Spinal cord (tissue), 10 donors: Measurements from ENCODE around the gene ZNF521. TPM values are rescaled to one million over a fixed set of nuclear protein-coding genes. Genes with fewer than 3 reads are reported as not detected.

Source experiments
- DNase-seq, 6 donors: peaks; one replicate each; pipeline versions ENCODE4 v3.0.0 to v3.0.0-alpha.2; 2013 to 2015; ENCODE audit warnings: low spot score in 6 of 6, low read depth in 4 of 6
- H3K27ac ChIP-seq: one replicate; pipeline ENCODE4 v1.5.1; 2013; ENCODE audit warnings: low read depth, low read length, control low read depth
- H3K27me3 ChIP-seq: one replicate; pipeline ENCODE4 v1.6.1; 2013; ENCODE audit warnings: low read length; ENCODE audit not compliant: control insufficient read depth, insufficient read depth
- H3K36me3 ChIP-seq: one replicate; pipeline ENCODE4 v1.6.1; 2013; ENCODE audit warnings: low read length; ENCODE audit not compliant: control insufficient read depth, insufficient read depth
- H3K4me1 ChIP-seq: one replicate; pipeline ENCODE4 v1.6.1; 2013; ENCODE audit warnings: low read length; ENCODE audit not compliant: control insufficient read depth, insufficient read depth
- H3K4me3 ChIP-seq: one replicate; pipeline ENCODE4 v1.5.1; 2013; ENCODE audit warnings: low read depth, low read length, control low read depth
- H3K9me3 ChIP-seq: one replicate; pipeline ENCODE4 v1.6.1; 2013; ENCODE audit warnings: low read length; ENCODE audit not compliant: control insufficient read depth, insufficient read depth
- WGBS: methylation state at CpG from one replicate; pipeline ENCODE4 v1.1.5; 2013; ENCODE audit warnings: missing lambda C conversion rate; ENCODE audit not compliant: insufficient coverage; 5-methylcytosine and 5-hydroxymethylcytosine counted together
- polyA plus RNA-seq, 2 donors: library from polyadenylated mRNA; unstranded; fragments of 120-200 nt; gene quantifications; one replicate each; pipeline ENCODE4 v1.2.1, GENCODE V29; 2013; ENCODE audit not compliant: insufficient read length in 2 of 2
- total RNA-seq, 2 donors: library from RNA; depleted of rRNA in 1 of 2; stranded (reverse); fragments of 120-200 nt in 1 of 2; fragments of >200 nt in 1 of 2; gene quantifications; one replicate each; pipeline versions ENCODE4 v1.2.3 to v1.2.4, GENCODE V29; 2013 to 2014
- donor health status: healthy.

Gene ZNF521
- total and polyA plus RNA-seq, 4 donors: 54.8 to 64.4 (median 62.1) TPM

- no peak for DNase-seq
- Histone ChIP-seq H3K4me3 (no peak overlapping the region), H3K9me3 (no peaks in the 10 kb centered on the region), H3K27me3 (no peaks in the 10 kb centered on the region), H3K4me1 (no peaks in the 10 kb centered on the region), H3K36me3 (no peaks in the 10 kb centered on the region), H3K27ac (no peak overlapping the region)
- WGBS: 50% methylated on average over 1 of the region's 2 CpGs
These were observed 10.1 kb downstream of the ZNF521 start for GRCh38 chr18:25341831-25342230.

GRCh38 chr18:25340762-25341161 is 11.2 kb downstream of the ZNF521 start:
- Histone ChIP-seq H3K4me1 (no peaks in the 10 kb centered on the region), H3K27me3 (no peaks in the 10 kb centered on the region), H3K4me3 (no peak overlapping the region), H3K36me3 (no peaks in the 10 kb centered on the region), H3K27ac (no peak overlapping the region), H3K9me3 (no peaks in the 10 kb centered on the region)
- WGBS: 91% methylated on average over 1 of the region's 3 CpGs
- no peak for DNase-seq

GRCh38 chr18:25335676-25336075 is 16.3 kb downstream of the ZNF521 start:
- Histone ChIP-seq H3K36me3 (no peaks in the 10 kb centered on the region), H3K9me3 (no peaks in the 10 kb centered on the region), H3K4me1 (no peaks in the 10 kb centered on the region), H3K4me3 (no peak overlapping the region), H3K27ac (no peak overlapping the region), H3K27me3 (no peaks in the 10 kb centered on the region)
- no peak for DNase-seq
- WGBS: 99% methylated on average over 5 of the region's 6 CpGs

- 100% methylated on average over 2 of the region's 3 CpGs for WGBS
- no peaks in the 10 kb centered on the region for H3K4me1 ChIP-seq
- no peak overlapping the region for H3K27ac ChIP-seq
- H3K4me3 ChIP-seq: no peak overlapping the region
- H3K36me3 ChIP-seq: no peaks in the 10 kb centered on the region
- no peaks in the 10 kb centered on the region for H3K9me3 ChIP-seq
- DNase-seq: no peak
- no peaks in the 10 kb centered on the region for H3K27me3 ChIP-seq
These were observed 16.9 kb downstream of the ZNF521 start for GRCh38 chr18:25335062-25335461.

- no peak overlapping the region for H3K4me3 ChIP-seq
- H3K27ac ChIP-seq: no peak overlapping the region
- H3K4me1 ChIP-seq: no peaks in the 10 kb centered on the region
- H3K36me3 ChIP-seq: no peaks in the 10 kb centered on the region
- no peak for DNase-seq
- no CpG with 5 or more reads among the region's 2 CpGs for WGBS
- no peaks in the 10 kb centered on the region for H3K27me3 ChIP-seq
- no peaks in the 10 kb centered on the region for H3K9me3 ChIP-seq
These were observed 17.4 kb downstream of the ZNF521 start for GRCh38 chr18:25334588-25334987.

GRCh38 chr18:25332002-25332401 is 20.0 kb downstream of the ZNF521 start:
- no peak for DNase-seq
- H3K27ac ChIP-seq: no peak overlapping the region
- no peak overlapping the region for H3K4me3 ChIP-seq
- H3K9me3 ChIP-seq: no peaks in the 10 kb centered on the region
- H3K27me3 ChIP-seq: no peaks in the 10 kb centered on the region
- peaks cover 5% of the 10 kb centered on the region for H3K4me1 ChIP-seq
- no peaks in the 10 kb centered on the region for H3K36me3 ChIP-seq

- Histone ChIP-seq H3K36me3 (no peaks in the 10 kb centered on the region), H3K27ac (no peak overlapping the region), H3K4me1 (peaks cover 5% of the 10 kb centered on the region), H3K9me3 (no peaks in the 10 kb centered on the region), H3K27me3 (no peaks in the 10 kb centered on the region), H3K4me3 (no peak overlapping the region)
- whole genome bisulfite sequencing: 67% methylated on average over 1 of the region's 1 CpG
- no peak for DNase-seq
These were observed 22.2 kb downstream of the ZNF521 start for GRCh38 chr18:25329783-25330182.

GRCh38 chr18:25327584-25327983 is 24.4 kb downstream of the ZNF521 start:
- Histone ChIP-seq H3K4me1 (peaks cover 5% of the 10 kb centered on the region), H3K9me3 (no peaks in the 10 kb centered on the region), H3K4me3 (no peak overlapping the region), H3K36me3 (no peaks in the 10 kb centered on the region), H3K27ac (no peak overlapping the region), H3K27me3 (no peaks in the 10 kb centered on the region)
- peak in 1 of 6 donors; percentile 27 for DNase-seq
- WGBS: 20% methylated on average over 5 of the region's 9 CpGs

- peak in 1 of 6 donors; percentile 53 for DNase-seq
- Histone ChIP-seq H3K36me3 (no peaks in the 10 kb centered on the region), H3K27ac (no peak overlapping the region), H3K27me3 (no peaks in the 10 kb centered on the region), H3K9me3 (no peaks in the 10 kb centered on the region), H3K4me3 (no peak overlapping the region), H3K4me1 (peaks cover 5% of the 10 kb centered on the region)
- 60% methylated on average over 2 of the region's 4 CpGs for WGBS
These were observed 25.5 kb downstream of the ZNF521 start for GRCh38 chr18:25326361-25326952.

GRCh38 chr18:25322806-25323205 is 29.2 kb downstream of the ZNF521 start:
- Histone ChIP-seq H3K9me3 (no peaks in the 10 kb centered on the region), H3K27ac (no peak overlapping the region), H3K4me3 (no peak overlapping the region), H3K4me1 (peaks cover 3% of the 10 kb centered on the region), H3K36me3 (peaks cover 5% of the 10 kb centered on the region), H3K27me3 (no peaks in the 10 kb centered on the region)
- 40% methylated on average over 2 of the region's 4 CpGs for WGBS
- DNase-seq: no peak
